Neural progenitor cell (in vitro differentiated cells): Measurements from ENCODE around the gene B4GALNT2.

Experiments
- EZH2phosphoT487 ChIP-seq: fragments of 200-600 bp; sonication (generic); IDR thresholded peaks from 2 replicates; pipeline ENCODE4 v1.6.1; 2017; ENCODE audit warnings: antibody characterized with exemption
- TF ChIP-seq, protein P1 (sequence below): fragments of 200-600 bp; sonication (generic); IDR thresholded peaks from 2 replicates; pipeline ENCODE4 v1.5.1; 2017; ENCODE audit warnings: antibody characterized with exemption, mild to moderate bottlenecking

DNA sequence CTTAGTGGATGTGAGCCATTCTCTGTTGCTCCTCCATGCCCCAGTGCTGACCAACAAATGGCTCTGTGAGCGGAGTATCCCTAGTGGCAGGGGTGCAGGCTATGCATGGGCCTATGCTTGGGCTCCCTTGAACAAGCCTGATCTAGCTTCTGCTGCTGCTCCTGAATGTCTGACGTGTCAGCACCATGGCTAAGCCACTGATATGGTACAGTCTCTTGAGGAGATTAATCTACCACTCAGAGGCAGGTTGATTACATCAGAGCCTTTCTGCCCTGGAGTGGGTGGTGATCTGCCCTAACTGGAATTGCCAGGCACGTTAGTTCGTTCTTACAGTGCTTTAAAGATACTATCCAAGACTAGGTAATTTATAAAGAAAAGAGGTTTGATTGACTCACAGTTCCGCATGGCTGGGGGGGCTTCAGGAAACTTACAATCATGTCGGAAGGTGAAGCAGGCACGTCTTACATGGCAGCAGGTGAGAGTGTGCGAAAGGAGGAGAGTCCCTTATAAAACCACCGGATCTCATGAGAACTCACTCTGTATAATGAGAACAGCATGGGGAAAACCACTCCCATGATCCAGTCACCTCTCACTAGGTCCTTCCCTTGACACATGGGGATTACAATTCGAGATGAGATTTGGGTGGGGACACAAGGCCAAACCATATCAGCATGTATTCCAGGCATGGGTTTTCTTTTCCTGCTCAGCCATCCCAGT is 41.5 kb upstream of the B4GALNT2 start:
- TF ChIP-seq, protein P1, sequence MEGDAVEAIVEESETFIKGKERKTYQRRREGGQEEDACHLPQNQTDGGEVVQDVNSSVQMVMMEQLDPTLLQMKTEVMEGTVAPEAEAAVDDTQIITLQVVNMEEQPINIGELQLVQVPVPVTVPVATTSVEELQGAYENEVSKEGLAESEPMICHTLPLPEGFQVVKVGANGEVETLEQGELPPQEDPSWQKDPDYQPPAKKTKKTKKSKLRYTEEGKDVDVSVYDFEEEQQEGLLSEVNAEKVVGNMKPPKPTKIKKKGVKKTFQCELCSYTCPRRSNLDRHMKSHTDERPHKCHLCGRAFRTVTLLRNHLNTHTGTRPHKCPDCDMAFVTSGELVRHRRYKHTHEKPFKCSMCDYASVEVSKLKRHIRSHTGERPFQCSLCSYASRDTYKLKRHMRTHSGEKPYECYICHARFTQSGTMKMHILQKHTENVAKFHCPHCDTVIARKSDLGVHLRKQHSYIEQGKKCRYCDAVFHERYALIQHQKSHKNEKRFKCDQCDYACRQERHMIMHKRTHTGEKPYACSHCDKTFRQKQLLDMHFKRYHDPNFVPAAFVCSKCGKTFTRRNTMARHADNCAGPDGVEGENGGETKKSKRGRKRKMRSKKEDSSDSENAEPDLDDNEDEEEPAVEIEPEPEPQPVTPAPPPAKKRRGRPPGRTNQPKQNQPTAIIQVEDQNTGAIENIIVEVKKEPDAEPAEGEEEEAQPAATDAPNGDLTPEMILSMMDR = no peak
- TF ChIP-seq EZH2phosphoT487 = no peak
